Mucosa of gallbladder (tissue), 1 donor: ENCODE data around the gene SREK1. TPM values are rescaled to one million over a fixed set of nuclear protein-coding genes. Genes with fewer than 3 reads are reported as not detected.

ENCODE experiments used
- DNase-seq: peaks from one replicate; pipeline ENCODE4 v3.0.0-alpha.2; 2020; ENCODE audit warnings: low spot score
- total RNA-seq: library from RNA; stranded (reverse); gene quantifications from one replicate; pipeline ENCODE4 v1.2.1, GENCODE V29; 2021
- donor health status: DM: no; HTN: no; CAD: no.

Gene SREK1
- total RNA-seq, 1 donor from 2014 or later: 54.1 TPM

DNA sequence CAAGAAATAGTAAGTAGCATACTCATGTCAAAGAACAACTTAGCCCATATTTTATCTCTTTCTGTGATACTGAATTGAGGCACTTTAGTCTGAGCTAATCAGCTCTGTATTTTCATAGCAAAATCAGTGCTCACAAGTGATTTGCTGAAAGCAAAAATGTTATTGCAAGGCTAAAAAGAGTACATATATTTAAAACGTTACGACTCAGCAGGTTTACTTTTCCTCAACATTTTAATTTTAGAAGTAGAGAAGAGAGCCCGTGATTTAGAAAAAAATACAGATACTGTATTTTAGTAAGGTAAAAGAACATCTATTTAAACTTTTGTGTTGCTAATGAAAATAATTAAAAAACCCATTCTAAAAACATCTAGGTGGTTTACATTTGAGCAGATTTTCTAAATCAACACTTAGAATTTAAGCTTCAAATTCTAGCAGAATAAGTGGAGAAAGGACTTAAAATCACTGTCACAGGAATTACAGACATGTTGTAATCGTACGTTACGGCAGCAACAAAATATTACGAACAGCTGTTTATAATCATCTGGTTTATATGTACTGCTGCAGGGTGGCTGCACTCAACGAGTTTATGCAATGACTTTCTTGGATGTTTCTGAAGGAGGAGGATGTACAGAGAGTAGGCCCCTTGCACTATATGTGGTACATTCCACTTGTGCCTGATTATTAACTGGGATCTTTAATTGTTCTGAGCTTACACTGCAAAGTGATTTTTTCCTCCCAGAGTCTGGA, 20.1 kb downstream of the SREK1 start:
- no peak for DNase-seq

DNA sequence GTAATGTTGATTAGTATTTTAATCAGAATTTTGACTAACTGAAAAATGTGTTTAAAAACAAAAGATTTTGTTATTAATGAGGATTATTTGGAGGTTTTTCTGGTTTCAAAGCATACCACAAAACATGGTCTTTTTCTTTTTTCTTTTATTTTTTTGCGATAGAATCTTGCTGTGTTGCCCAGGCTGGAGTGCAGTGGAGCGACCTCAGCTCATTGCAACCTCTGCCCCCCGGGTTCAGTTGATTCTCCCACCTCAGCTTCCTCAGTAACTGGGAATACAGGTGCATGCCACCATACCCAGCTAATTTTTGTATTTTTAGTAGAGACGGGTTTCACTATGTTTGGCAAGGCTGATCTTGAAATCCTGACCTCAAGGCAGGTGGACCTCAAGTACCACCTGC, 24.1 kb downstream of the SREK1 start:
- no peak for DNase-seq

DNA sequence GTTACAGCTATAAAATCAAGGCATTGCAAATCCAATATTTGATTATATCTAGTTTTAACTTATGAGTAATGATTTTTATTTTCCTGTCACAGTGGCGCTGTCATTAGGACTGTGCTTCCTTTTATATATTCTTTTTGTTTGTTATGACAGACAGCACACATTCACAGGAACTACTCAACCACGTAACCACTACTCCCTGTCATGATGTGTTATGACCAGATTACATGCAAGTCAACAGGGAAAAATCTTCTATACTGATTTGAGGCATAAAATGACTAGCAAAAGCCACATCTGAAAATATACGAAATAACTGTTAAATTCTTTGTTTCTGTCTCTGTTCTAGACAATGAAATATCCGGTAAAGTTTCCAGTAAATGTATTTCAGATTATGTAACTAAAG, 25.4 kb downstream of the SREK1 start:
- DNase-seq: no peak

DNA sequence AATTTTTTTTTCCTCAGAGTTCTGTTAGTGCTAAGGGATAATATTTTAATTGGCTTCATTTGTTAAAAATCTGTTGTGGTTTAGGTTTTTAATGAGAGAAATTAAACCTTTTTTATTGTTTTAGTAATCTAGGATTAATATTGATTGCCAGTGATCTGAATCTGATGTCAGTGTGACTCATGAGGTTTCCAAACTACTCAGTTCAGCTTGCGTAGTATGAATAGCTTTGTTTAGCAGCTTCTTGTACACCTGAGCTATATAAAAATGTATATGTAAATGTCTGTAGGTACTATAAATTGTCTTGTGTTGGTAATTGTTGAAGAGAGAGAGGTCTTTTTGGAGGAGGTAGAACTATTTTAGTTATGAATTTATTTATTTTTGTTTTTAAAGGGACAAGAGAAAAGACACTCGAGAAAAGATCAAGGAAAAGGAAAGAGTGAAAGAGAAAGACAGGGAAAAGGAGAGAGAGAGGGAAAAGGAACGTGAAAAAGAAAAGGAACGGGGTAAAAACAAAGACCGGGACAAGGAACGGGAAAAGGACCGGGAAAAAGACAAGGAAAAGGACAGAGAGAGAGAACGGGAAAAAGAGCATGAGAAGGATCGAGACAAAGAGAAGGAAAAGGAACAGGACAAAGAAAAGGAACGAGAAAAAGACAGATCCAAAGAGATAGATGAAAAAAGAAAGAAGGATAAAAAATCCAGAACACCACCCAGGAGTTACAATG, 26.3 kb downstream of the SREK1 start:
- no peak for DNase-seq

DNA sequence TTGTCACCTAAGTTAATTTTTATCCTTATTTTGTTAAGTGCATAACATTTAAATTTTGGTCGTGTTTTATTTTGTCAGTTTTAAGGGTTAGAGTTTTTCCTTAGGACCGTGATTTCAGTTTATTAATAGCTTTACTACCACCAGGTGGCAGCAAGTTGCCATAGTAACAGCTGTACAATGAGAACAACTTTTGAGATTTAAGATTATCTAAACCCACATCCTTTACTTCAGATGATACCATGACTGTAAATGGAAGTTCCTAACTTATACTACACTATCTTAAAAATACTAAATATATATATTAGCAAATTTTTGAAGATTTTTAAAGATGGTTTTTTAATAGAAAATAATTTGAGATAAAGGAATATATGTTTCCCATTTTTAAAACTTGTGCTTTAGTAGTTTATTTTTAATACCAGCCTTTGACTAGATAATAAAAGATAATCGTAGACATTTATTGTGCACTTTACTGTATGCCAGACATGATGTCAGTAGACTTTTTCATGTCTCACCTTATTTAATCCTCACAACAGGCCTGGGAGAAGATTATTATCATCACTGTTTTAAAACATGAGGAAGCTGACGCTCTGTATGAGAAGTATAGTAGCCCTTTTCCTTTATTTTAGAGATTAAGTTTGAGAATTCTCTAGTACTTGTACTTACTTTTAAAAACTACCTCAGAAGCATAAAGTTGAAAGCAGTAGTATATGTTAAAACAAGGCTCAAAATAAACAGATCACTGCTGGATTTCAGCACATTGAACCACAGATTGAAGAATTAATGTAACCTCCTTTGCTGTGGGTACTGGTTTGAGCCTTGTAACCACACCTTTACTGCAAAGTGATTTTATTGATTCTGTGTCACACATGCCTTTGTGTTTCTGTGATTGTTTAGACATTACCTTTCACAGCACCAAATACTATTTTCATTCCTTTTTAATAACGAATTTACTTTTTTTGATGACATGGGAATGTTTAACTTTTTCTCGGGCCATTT, 27.5 kb downstream of the SREK1 start:
- peak; percentile 33 for DNase-seq

DNA sequence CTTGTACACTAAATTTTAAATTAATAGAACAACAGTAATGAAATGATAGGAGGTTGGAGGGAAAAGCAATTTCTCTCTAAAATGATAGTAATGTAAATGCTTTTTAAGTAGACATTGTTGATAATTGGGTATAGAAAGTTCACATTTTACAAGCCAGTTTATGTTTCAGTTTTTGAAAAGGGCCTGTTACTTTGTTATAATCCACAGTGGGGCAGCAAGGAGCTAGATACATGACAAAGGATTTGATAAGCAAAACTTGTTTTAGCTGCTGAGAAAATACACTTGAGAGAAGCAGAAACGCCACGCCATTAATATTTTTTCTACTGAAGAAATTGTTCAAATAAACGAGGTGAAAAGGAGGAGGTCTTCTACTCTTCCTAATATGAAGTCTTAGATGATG, 30.2 kb downstream of the SREK1 start:
- no peak for DNase-seq

DNA sequence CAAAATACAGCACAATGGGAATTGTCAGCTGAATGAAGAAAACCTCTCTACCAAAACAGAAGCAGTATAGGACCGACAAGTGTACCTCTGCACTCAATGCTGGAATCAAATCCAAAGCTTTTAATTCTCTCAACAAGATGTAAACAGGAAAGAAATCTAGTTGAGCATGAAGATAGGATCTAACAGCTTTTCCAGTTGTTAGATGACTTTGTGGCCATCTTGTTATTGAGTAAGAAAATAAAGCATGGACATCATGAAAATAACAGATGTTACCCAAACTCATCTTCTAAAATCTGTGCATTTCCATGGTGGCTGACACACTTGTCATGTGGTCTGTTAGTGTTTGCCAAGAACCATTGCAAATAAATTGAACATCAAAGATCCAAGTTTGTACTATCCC, 34.7 kb downstream of the SREK1 start:
- DNase-seq: no peak

DNA sequence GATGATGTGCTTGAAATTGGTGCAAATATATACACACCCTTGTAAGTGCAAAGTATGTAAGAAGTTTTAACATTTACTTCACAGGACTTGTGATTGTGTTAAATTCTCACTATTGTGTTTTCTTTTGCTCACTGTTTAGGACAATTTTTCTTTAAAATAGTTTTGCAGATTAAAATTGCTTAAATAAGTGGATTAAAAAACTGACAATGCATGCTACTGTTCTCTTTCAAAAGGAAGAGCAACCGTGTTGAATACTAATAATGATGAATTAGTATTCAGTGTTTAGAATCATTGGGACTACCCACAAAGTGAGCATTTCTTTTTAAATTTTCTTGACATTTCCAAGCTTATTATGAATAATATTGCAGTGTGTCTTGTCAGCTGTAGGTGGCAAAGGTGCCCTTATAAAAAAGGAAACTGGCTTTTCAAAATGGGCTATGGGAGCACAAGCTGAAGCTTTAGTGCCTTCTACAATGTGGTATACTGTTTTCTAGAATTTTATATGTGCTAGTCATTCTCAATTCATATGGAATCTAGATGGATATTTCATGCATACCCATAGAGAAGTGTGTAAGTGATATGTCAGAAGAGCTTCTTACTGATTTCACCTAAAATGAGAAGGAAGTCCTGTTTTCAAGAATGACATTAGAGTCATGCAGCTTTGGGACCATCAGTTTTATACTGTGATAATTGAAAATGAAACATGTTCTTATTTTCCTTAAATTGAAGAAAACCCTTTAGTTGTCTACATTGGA, 35.4 kb downstream of the SREK1 start:
- DNase-seq: no peak

DNA sequence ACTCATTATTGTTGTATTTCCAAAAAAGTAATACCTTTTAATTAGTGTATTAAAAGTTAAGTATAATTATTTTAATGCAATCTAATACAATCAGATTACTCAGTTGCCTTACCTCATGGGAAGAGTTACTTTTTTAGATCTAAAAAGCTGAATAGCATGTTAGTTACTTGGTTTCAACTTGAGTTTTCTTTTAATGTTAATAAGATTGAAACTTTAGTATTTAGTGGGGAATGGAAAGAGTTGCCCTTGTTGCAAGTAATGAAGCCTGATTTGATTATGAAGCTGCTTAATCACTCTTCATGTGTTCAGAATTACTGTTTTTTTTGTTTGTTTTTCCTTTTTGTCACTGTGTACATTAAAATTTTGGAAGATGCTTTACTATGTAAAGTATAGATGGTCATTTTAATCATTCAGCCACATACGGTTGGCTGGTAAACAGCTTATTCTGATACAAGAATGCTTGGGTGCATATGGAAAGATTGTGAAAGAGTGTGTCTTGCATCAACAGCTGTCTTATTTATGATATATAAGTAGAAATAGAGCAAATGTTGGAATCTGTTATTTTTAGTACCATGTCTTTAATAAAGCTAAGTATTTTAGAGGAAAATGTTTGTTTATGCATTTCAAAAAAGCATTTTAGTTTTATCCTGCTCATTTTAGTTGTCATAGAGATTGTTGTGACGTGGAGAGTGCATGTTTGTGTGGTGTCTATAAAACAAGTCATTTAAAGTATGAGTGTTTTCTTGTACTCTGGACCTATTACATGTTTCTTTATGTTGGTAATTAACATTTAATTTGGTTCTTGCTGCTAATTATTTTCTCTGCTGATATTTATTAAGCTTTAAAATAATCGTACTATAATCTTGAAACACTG, 36.4 kb downstream of the SREK1 start:
- no peak for DNase-seq

DNA sequence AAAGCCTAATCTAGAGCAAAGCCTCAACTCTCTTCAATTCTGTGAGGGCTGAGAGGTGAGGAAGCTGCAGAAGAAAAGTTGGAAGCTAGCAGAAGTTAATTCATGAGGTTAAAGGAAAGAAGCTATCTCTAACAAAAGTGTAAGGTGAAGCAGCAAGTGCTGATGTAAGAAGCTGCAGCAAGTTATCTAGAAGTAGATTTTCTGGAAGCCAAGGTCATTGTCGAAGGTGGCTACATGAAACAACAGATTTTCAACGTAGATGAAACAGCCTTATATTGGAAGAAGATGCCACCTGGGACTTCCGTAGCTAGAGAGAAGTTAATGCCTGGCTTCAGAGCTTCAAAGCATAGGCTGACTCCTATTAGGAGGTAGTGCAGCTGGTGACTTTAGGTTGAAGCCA, 42.0 kb downstream of the SREK1 start:
- no peak for DNase-seq

DNA sequence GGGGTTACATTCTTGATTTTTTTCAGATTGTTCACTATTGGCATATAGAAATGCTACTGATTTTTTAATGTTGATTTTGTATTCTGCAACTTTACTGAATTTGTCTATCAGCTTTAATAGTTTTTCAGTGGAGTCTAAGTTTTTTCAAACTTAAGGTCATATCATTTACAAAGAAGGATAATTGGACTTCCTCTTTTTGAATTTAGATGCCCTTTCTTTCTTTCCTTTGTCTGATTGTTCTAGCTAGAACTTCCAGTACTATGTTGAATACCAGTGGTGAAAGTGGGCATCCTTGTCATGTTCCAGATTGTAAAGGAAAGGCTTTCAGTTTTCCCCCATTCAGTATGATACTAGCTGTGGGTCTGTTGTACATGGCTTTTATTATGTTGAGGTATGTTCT, 49.3 kb downstream of the SREK1 start:
- DNase-seq: no peak

DNA sequence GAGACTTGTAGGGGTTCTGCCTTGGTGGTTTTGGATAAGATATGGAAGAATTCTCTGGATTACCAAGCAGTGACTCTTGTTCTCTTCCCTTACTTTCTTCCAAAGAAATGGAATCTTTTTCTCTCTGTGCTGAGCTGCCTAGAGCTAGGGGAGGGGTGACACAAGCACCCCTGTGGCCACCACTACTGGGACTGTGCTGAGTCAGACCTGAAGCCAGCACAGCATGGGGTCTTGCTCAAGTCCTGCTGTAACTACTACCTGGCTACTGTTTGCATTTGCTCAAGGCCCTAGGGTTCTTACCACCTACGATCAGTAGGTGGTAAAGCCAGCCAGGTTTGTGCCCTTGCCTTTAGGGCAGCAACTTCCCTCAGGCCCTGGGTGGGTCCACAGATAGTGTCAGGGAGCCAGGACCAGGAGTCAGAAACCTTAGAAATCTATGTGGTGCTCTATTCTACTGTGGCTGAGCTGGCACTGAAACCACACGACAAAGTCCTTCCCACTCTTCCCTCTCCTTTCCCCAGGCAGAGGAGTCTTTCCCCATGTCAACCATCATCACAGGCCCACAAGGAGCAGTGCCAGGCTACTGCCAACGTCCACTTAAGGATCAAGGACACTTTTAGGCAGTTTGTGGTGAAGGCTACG, 53.8 kb downstream of the SREK1 start:
- no peak for DNase-seq

DNA sequence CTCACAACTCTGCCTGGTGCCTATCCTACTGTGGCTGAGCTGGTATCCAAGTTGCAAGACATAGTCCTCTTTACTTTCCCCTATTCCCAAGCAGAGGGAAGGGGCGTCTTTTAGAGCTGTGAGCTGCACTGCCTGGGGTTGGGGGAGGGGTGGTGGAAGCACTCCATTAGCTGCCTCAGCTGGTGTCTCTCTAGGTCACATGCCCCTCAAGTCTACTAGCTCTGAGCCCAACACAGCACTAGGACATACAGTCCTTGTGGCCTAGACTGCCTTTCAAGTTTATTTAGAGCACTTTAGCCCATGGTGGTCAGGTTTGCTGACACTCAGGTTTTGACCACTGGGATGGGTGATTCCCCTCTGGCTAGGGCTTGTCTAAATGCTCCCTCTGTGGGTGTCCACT, 54.7 kb downstream of the SREK1 start:
- DNase-seq: no peak

DNA sequence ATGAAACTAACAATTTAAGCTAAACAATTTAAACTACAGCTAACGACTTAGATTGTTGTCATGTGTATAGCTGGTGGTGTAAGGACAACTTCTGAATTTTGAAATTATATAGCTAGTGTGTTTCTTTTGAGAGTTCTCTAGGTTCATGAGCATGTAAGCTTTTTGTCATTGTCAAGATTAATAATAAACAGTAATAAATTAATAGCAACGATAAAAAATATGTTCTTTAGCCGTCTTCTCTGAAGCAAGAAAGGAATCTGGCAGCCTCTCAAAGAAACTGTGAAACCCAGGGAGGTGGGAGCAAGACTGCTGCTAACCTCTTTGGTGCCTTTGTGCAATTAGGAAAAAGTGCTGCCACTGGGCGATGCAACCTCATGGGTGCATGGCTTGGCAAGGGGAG, 59.4 kb downstream of the SREK1 start:
- no peak for DNase-seq

DNA sequence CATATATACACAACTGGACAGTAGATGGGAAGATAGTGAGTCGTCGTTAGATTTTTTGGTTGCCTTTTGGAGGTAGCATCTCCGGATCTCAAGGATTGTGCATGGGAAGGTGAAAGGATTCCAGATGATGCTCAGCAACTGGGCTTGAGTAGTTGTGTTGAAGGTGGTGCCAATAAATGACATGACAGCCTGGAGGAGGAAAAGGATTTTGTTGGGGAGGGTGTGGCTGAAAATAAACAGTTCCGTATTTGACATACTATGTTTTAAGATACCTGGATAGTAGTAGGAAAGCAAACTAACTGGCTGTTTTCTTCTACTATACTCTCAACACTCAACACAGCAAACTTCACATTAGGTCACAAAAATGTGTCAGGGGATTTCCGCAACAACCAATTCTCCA, 62.4 kb downstream of the SREK1 start:
- no peak for DNase-seq

DNA sequence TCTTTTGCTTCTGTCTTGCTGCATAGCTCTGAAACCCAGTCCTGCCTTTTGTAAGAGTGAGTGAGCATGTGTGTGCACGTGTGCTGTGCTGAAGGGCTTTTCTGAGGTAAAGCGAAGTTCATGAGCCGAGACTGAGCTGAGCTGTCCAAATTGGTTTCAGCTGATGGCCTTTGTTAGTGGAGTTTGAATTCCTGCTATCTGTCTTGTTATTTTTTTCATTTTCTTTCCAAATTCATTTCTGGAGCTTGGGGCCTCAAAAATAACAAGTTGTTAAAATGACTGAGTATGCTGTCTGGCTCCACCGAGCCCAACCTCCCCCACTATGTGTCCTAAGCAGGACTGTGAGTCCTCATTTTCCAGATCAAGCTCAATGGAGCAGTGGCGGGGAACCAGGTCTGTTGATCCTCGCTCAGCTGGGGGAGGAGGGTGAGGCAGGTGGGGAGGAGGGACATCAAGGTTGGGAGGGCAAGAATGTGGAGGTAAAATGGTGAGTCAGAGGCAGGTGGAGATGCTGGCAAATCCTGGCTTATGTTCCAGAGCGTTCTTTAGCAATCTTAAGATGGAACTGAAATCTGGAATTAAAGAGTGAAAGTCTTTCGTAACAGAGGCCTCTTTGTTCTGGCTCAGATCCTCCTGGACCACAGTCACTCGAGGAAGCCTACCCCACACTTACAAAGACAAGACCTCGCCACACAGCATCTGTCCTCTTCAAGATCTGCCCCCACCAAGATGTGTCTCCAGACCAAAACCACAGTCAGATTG, 63.9 kb downstream of the SREK1 start:
- no peak for DNase-seq

DNA sequence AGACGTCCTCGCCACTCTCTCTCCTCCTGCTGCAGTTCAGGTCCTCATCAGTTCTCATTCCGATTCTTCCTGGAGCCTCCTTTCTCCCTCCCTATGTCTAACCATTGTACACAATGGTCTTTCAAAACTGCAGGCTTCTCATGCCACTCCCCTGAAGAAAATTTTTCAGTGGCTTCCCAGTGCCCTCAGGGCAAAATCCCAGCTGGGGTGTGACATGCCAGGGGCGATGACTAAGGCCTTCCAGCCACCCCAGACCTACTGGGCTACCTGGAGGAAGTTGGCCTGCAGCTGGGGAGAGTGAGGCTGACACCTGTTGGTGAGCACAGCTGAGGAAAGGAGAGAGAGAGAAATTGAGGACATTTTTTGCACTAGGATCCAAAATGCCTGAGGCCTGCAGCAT, 65.2 kb downstream of the SREK1 start:
- DNase-seq: no peak

DNA sequence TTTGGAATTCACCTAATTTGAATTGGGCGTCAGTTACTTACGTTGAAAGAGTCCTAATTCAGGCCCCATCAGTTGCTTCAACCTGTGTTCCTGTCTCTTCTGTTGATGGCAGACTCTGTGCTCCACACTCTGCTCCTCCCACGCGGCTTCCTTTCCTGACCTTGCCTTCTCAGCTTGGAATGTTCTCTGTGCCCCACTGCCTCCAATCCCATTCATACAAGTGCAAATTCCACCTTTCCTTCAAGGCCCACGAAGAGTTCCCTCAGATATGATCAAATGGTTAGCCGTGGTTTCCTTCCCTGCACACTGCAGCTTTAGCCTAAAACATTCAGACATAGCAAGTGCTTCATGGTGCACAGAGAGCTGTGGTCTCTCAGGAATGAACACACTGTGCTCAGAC, 65.7 kb downstream of the SREK1 start:
- DNase-seq: no peak

DNA sequence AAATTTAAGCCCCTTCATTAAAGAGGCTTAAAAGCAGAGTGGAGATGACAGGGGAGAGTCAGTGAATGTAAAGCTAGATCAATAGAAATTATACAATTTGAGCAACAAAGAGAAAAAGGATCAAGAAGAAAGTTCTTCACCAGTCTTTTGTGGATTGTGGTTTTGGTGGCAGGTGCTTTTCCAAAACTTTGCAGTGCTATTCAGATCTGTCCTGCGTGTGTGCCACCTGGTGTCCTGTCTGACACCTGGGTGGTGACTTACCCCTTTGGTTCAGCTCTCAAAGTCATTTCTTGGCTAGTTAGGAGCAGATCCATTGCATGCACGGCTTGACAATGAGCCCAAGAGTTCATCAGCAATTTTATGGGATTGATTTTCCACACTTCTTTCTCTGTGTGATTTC, 69.4 kb downstream of the SREK1 start:
- DNase-seq: no peak
